ENCODE data around the gene TIMM9. TPM values are rescaled to one million over a fixed set of nuclear protein-coding genes. Genes with fewer than 3 reads are reported as not detected.
A peak's percentile ranks its signal among the peaks of the same experiment; 100 is the strongest.

Gene TIMM9
- total RNA-seq, 1 donor from 2014 or later, result 15.5 TPM

- Histone ChIP-seq H3K36me3 (ENCODE audit: control insufficient read depth, insufficient read depth, low read length) (no peaks in the 10 kb centered on the region), H3K4me3 (ENCODE audit: low read depth, low read length) (peak within 1 kb of the TSS; percentile 46), H3K27me3 (ENCODE audit: control insufficient read depth, insufficient read depth, low read length) (no peaks in the 10 kb centered on the region)
- FAIRE-seq (no peak), DNase-seq (ENCODE audit: low read depth) (peak; percentile 52)
- peak; percentile 53 for TF ChIP-seq CTCF (IDR thresholded peaks at IDR 0.05; ENCODE audit: insufficient read depth, low read length, severe bottlenecking)
Measured at GRCh38 chr14:58395812-58396788, 31.2 kb downstream of the TIMM9 start, which contains the start of gene TOMM20L. Gene TOMM20L (plus strand): TSS chr14:58395930. CDS start chr14:58395958, 28 bp downstream.

- TF ChIP-seq CTCF (IDR thresholded peaks at IDR 0.05; ENCODE audit: insufficient read depth, low read length, severe bottlenecking), result no peak
- Histone ChIP-seq H3K4me3 (ENCODE audit: low read depth, low read length) (peak overlapping the region; percentile 46), H3K36me3 (ENCODE audit: control insufficient read depth, insufficient read depth, low read length) (no peaks in the 10 kb centered on the region), H3K27me3 (ENCODE audit: control insufficient read depth, insufficient read depth, low read length) (no peaks in the 10 kb centered on the region)
- no peak for DNase-seq (ENCODE audit: low read depth)
- no peak for FAIRE-seq
Measured at GRCh38 chr14:58395562-58395811, 31.8 kb downstream of the TIMM9 start.

GRCh38 chr14:58390830-58391229, 36.5 kb downstream of the TIMM9 start:
- no peaks in the 10 kb centered on the region for H3K36me3 ChIP-seq (ENCODE audit: control insufficient read depth, insufficient read depth, low read length)
- no peak overlapping the region for H3K4me3 ChIP-seq (ENCODE audit: low read depth, low read length)
- no peak for TF ChIP-seq CTCF (IDR thresholded peaks at IDR 0.05; ENCODE audit: insufficient read depth, low read length, severe bottlenecking)
- H3K27me3 ChIP-seq (ENCODE audit: control insufficient read depth, insufficient read depth, low read length), result no peaks in the 10 kb centered on the region
- FAIRE-seq (no peak), DNase-seq (ENCODE audit: low read depth) (no peak)

GRCh38 chr14:58376791-58377190, 50.5 kb downstream of the TIMM9 start:
- Histone ChIP-seq H3K4me3 (ENCODE audit: low read depth, low read length) (no peak overlapping the region), H3K36me3 (ENCODE audit: control insufficient read depth, insufficient read depth, low read length) (peaks cover under 1% of the 10 kb centered on the region), H3K27me3 (ENCODE audit: control insufficient read depth, insufficient read depth, low read length) (no peaks in the 10 kb centered on the region)
- no peak for DNase-seq (ENCODE audit: low read depth)
- no peak for TF ChIP-seq CTCF (IDR thresholded peaks at IDR 0.05; ENCODE audit: insufficient read depth, low read length, severe bottlenecking)
- no peak for FAIRE-seq

GRCh38 chr14:58368956-58369355, 58.4 kb downstream of the TIMM9 start:
- FAIRE-seq, result no peak
- Histone ChIP-seq H3K36me3 (ENCODE audit: control insufficient read depth, insufficient read depth, low read length) (peaks cover 3% of the 10 kb centered on the region), H3K4me3 (ENCODE audit: low read depth, low read length) (no peak overlapping the region), H3K27me3 (ENCODE audit: control insufficient read depth, insufficient read depth, low read length) (no peaks in the 10 kb centered on the region)
- no peak for TF ChIP-seq CTCF (IDR thresholded peaks at IDR 0.05; ENCODE audit: insufficient read depth, low read length, severe bottlenecking)
- no peak for DNase-seq (ENCODE audit: low read depth)
